Stimulated activated CD8-positive, alpha-beta memory T cell treated with anti-CD3 and anti-CD28 coated beads, Interleukin-4, amount 100 ng/mL, for 24 hours (primary cell): Measurements from ENCODE around the gene IFNA16.
"Not testable (repeated sequence)": the region's sequence is repeated elsewhere in the genome, so short reads cannot be mapped to it uniquely, and the experiment has no call there.

Experiments
- DNase-seq: peaks from one replicate; pipeline ENCODE4 v3.0.0-alpha.2; 2020; ENCODE audit warnings: low read depth

Gene IFNA16

DNA sequence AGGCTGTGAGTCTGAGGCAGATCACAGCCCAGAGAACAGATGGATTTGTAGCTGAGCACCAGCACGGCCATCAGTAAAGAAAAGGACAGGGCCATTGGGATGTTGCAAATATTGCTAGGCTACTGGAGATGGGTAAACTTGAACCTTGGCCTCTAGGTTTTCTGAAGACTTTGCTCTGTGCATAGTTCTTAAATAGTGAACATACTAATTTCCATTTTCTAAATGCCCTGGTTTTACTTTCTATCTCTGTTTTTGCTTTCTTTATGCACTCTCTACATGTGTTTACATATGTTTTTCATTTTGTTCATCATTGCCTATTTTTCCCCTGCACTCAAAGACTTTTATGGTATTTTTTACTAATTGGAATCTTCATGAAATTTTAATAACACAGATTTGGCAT lies at the start of gene IFNA16:
TSS of gene IFNA16 (minus strand) at position 101 of the 400 bp plus-strand sequence. CDS start at position 95, 6 bp downstream.
- not testable (repeated sequence) for DNase-seq

DNA sequence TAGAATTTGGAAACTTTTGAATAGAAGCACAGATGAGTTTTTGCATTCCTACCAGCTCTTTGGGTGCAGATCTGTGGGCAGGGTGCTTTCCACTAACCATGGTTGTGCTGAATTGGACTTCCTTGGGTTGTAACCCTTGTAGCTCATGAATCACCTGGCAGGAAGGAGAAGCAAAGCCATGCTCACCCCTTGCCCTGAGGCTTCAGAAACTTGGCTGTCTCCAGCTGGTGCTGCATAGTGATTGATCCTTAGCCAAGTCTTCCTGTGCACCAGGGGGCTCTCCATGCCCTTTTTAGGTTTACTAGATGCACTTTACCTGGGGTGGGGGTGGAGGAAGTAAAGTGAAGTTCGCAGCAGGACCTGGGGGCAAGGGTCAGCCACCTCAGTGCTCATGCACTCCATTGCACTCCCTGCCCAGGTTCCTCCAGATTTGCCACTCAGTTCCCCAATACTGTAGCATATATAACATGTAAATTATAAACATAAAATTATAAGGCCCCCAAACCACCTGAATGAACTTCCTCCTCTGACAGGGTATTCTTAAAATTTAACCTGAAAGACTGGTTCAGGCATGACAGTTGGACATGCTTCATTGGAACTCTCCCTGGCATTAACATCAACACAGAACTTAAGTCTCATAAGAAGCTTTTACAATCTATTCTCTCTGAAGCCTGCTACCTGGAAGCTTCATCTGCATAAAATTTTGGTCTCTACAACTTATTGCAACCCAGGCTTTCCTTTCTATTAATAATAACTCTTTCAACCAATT lies 48.5 kb upstream of the IFNA16 start:
- DNase-seq: no peak

DNA sequence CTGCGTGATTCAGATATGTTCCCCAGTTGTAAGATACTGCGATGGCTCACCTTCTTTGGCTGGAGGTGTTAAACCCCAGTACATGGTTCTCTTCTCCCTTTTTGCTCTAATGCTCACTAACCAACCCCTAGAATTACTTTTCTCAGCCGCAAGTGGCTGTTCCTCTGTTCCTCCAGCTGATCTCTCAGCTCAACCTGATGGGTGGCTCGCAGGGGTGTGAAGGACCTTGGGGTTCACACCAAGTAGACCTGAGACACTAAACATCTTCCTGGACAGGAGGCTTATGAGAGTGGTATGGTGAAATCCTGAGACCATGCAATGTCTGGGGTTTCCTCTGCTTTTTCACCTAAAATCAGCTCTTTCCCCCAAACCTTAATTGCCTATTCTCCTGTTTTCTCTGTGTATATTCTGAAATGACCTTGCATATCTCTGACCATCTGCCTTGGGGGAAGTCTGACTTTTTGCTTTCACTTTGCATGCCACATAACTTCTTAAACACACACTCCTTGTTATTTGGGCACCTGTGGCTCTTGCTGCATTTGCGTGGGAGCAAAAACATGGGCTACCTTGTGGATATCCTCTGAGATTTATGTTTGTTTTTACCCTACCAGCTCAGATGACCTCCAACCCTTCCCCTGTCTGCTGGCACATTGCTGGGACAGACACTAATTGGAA lies 38.6 kb upstream of the IFNA16 start:
- no peak for DNase-seq

DNA sequence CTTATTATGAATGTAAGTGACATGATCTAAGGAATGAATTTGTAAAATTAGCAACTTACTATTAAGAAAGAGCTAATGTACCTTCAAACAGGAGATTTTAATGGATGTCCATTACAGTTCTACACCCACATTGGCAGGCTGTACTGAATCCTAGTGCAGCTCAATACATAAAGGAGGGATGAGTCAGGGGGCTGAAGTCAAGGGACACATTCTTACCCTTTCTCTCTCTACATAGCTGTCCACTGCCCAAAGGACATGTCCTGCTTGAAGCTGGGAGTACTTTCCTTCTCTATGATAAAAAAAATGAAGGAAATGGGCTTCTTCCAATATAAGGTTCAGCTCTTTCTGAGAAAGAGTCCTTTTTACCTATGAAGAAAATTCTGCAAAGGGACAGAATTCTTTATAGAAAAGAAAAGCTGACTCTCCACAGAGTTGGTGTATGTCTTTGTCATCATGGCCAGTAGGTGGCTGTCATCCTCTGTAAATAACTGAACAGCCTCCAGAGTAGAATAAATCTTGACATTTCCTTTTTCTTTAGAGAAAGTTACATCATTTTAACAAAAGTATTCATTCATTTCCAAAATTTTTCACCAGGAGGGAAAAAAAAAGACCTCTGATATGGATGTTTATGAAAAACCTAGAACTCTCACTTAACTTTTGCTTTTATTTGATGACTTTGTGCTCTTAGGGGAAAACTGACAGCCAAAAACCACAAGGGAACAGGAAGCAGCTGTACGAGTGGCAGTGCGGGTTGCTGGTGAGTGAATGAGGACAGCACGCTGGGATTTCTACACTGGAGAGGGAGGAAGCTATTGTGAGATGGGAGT lies 35.8 kb upstream of the IFNA16 start:
- no peak for DNase-seq

DNA sequence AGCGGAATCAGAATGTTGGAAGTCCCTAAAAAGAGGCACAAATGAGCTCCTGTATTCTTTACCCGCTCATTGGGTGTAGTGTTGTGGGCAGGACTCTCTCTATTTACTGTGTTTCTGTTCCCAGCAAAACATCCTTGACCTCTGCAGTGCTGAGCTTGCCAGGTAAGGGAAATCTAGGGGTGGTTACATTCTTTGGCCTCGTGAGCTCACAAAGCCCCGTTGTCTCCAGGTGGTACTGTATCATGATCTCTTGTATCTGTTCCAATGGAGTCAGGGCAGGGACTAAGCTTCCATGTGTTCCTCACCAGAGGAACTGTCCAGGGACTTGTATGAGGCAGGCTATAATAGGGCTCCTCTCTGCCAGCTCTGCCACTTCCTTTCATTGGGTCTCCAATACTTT lies 34.5 kb upstream of the IFNA16 start:
- no peak for DNase-seq

DNA sequence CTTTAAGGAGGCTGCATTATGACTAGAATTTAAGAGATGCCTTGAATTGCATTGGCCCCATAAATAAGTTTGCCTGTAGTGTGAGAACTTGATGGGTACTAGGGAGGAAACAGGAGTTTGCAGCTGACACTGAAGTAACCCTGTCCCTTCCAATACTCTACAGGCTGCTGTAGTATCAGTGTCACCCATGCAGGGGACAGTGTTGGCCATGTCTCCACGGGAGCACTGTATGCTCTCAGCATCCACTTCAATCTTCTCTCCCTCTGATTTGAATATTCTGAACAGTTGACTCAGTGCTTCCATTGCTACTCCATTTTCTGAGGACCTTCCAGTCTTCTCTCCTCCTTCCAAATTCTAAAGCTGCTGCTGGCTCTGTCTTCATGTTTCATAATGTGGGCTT lies 34.1 kb upstream of the IFNA16 start:
- no peak for DNase-seq

DNA sequence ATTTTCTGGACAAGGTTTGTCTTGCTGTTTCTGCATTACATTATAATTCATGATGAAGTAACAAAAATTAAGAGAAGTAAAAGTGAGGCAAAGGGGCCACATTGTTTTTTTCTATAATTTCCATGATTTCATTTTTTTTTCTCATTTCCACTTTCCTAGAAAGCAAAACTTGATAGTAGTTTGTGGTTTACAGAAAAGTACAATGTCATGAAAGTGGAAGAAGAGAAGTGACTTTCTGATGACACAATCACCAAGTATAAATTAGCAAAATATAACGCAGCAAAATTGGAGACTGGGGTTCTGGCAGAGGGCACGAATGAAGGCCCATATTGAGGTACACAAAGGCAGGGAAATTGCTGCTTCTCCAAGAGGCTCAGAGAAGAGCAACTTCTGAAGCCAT lies 27.7 kb upstream of the IFNA16 start:
- no peak for DNase-seq

DNA sequence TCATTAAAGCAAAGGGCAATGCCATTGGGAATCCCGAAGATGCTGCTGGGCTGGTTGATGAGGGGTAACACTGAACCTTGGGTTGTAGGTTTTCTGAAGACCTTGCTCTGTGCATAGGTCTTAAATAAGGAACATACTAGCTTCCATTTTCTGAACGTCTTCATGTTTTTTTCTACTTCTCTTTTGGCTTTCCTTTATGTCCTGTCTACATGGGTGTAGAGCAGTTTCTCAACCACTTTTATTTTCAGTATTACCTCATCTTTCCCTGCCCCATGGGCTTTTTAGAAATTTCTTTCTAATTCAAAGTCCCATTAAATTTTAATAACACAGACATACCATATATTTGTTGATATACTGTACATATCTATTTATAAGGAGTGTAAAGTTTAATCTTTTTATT lies 22.8 kb upstream of the IFNA16 start, which contains the start of gene IFNA14:
TSS of gene IFNA14 (minus strand) at position 95 of the 400 bp plus-strand sequence. CDS start at position 25, 70 bp downstream.
- no peak for DNase-seq

DNA sequence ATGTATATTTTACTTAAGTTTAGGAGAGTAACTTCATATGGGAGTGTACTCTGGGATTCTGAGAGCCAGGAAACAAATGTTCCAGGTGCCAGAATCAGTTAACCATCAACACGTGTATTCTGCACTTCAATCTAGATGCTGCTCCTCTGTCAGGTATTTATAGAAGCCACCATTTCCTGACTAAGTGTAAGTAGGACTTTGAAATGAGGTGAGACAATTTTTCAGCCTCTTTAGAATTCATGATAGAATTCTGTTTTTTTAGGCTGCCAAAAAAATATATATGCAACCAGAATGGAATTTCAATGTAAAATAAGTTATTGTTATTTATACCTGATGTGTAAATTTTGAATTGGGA lies 19.2 kb upstream of the IFNA16 start:
- not testable (repeated sequence) for DNase-seq

DNA sequence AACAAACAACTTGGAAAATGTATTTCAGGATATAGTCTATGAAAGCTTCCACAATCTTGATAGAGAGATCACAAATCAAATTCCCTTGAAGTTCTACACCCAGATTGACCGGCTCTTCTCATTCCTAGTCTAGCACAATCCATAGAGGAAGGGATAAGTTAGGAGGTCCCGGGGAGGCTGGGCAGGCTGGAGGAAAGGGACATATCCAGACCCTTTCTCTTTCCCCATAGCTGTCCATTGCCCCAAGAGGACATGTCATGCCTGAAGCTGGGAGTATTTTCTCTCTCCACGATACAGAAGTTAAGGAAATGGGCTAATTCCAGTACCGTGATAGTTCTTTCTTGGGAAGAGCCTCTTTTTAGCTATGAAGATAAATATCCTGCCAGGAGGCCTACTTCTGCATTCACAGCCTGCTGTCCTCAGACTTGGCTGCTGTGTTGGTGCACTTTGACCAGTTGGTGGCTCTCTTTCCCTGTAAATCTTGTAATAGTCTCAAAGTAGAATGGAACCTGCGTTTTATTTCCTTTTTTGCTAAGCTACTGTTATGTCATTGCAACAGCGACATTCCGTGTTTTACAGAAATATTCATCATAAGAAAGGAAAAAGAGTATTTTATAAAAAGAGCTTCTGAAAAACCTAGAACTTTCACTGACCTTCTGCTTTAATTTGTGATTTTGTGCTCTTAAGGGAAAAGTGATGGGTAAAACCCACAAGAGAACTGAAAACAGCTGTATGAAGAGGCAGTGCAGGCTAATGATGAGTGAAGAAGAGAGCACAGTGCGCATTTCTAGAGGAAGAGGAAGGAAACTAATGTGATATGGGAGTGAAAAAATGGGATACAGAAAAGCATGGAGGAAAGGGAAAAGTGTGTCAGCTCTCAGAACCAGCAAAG lies 18.6 kb upstream of the IFNA16 start:
- not testable (repeated sequence) for DNase-seq

DNA sequence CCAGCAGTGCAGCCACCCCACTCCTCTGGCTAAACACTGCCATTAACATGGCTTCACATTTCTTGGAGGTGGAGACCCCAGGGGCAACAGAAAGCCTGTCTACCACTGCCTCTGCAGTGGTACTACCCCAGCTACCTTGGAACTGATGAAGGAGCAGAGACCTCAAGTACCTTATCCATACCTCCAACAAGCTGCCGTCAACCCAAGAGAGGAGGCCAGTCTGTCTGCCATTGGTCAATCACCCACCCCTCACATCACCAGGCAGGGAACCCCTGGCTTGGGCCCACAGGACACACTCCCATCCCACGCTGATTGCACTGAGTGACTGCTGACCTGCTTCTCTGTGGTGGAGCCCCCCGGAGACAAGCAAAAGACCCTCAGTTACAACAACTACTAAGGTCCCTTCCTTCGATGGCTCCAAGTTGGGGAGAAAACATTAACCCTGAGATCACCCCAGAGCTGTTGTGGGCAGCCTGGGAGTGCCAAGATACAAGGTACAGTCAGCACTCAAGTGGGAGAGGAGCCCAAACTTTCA lies 17.1 kb upstream of the IFNA16 start:
- no peak for DNase-seq

DNA sequence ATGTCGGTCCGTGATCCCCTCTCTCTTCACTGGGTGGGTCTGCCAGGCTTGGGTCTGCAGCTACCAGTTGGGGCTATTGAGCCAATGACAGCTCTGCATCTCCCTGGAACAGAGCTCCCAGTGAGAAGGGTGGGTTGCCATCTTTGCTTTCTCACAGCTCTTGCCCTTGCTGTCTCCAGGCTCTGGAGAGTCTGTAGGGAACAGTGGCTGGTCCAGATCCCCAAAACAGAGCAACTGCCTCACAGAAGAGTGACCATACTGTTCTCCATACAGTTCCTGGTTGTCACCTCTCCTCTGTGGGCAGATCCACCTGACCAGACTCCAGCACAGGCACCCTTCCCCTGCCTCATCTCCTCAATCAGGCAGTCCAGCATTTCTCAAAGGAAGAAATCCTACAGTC lies 16.1 kb upstream of the IFNA16 start:
- DNase-seq: no peak

DNA sequence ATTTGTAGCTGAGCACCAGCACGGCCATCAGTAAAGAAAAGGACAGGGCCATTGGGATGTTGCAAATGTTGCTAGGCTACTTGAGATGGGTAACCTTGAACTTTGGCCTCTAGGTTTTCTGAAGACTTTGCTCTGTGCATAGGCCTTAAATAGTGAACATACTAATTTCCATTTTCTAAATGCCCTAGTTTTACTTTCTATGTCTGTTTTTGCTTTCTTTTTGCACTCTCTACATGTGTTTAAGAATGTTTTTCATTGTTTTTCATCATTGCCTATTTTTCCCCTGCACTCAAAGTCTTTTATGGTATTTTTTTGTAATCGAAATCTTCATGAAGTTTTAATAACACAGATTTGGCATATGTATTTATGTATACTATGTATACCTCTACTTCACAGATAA lies 11.0 kb upstream of the IFNA16 start, which contains the start of gene IFNA17:
TSS of gene IFNA17 (minus strand) at position 101 of the 400 bp plus-strand sequence. CDS start at position 52, 49 bp downstream.
- DNase-seq: no peak

DNA sequence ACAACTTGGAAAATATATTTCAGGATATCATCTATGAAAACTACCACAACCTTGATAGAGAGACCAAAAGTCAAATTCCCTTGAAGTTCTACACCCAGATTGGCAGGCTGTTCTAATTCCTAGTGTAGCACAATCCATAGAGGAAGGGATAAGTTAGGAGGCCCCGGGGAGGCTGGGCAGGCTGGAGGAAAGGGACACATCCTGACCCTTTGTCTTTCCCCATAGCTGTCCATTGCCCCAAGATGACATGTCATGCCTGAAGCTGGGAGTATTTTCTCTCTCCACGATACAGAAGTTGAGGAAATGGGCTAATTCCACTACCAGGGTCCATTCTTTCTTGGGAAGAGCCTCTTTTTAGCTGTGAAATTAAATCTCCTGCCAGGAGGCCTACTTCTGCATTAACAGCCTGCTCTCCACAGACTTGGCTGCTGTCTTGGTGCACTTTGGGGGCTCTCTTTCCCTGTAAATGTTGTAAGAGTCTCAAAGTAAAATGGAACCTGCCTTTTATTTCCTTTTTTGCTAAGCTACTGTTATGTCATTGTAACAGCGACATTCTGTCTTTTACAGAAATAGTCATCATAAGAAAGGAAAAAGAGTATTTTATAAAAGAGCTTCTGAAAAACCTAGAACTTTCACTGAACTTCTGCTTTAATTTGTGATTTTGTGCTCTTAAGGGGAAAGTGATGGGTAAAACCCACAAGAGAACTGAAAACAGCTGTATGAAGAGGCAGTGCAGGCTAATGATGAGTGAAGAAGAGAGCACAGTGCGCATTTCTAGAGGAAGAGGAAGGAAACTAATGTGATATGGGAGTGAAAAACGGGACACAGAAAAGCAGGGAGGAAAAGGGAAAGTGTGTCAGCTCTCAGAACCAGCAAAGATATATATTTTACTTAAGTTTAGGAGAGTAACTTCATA lies 3.4 kb downstream of the IFNA16 start:
- DNase-seq: not testable (repeated sequence)

DNA sequence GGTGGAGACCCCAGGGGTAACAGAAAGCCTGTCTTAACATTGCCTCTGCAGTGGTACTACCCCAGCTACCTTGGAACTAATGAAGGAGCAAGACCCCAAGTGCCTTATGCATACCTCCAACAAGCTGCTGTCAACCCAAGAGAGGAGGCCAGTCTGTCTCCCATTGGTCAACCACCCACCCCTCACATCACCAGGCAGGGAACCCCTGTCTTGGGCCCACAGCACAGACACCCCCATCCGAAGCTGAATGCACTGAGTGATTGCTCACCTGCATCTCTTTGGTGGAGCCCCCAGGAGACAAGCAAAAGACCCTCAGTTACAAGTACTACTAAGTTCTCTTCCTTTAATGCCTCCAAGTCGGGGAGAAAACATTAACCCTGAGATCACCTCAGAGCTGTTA lies 5.0 kb downstream of the IFNA16 start:
- not testable (repeated sequence) for DNase-seq

DNA sequence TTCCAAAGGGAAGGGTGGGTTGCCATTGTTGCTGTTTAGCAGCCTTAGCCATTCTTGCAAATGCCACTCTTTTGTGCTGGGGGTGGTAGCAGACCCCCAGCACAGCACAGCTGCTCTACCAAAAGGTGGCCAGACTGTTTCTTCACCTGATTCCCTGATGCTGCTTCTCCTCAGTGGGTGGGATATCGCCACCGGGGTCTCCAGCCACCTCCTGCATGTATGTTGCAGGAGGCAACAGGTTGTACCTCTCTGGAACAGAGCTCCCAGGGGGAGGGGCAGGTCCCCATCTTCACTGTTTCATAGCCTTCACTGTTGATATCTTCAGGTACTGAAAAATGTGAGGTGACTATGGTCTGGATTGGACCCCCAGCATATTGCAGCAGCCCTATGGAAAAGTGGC lies 6.3 kb downstream of the IFNA16 start:
- not testable (repeated sequence) for DNase-seq

DNA sequence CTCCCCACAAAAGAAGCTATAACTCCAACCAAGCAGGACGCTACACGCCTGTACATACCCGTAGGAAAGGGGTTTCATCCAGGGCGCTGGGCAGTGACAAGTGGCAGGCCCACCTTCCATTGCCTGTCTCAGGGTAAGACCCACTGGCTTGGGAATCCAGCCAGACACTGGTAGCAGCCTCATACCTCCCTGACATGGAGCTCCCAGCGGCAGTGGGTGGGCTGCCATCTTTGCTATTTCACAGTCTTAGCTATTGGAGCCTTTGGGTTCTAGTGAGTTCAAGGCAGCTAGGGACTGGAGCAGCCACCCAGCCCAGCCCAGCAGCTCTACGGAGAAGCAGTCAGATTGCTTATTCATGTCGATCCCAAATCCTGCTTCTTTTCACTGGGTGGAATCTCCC lies 6.8 kb downstream of the IFNA16 start:
- no peak for DNase-seq

DNA sequence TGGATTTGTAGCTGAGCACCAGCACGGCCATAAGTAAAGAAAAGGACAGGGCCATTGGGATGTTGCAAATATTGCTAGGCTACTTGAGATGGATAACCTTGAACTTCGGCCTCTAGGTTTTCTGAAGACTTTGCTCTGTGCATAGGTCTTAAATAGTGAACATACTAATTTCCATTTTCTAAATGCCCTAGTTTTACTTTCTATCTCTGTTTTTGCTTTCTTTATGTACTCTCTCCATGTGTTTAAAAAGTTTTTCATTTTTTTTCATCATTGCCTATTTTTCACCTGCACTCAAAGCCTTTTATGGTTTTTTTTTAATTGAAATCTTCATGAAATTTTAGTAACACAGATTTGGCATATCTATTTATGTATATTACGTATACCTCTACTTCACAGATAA lies 10.1 kb downstream of the IFNA16 start, which contains the start of gene IFNA10:
TSS of gene IFNA10 (minus strand) at position 101 of the 400 bp plus-strand sequence. CDS start at position 55, 46 bp downstream.
- not testable (repeated sequence) for DNase-seq

DNA sequence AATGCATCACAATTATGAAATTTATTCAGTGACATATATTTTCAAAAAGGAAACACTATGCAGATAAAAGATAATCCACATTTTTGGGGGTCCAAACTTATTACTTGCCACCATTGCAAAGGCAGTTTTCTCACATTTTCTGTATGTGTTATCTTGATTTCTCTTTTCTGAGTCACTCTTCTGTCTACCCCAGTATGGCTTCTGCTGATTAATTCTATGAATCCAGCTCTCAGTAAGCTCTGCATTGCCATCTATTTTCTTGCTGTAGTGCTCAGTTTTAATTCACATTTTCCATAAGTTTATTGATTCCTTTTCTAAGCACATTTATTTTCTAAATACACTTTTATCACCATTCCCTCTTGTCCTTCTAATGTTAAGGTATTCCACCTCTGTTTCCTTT lies 11.9 kb downstream of the IFNA16 start:
- DNase-seq: no peak

DNA sequence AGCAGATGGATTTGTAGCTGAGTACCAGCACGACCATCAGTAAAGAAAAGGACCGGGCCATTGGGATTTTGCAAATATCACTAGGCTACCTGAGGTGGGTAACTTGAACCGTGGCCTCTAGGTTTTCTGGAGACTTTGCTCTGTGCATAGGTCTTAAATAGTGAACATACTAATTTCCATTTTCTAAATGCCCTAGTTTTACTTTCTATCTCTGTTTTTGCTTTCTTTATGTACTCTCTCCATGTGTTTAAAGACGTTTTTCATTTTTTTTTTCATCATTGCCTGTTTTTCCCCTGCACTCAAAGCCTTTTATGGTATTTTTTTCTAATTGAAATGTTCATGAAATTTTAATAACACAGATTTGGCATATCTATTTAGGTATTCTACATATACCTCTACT lies 15.0 kb downstream of the IFNA16 start, which contains the start of gene IFNA7:
TSS of gene IFNA7 (minus strand) at position 101 of the 400 bp plus-strand sequence. CDS start at position 61, 40 bp downstream.
- not testable (repeated sequence) for DNase-seq
